Ovary (tissue), 9 donors: Measurements from ENCODE around the gene CCT2. TPM values are rescaled to one million over a fixed set of nuclear protein-coding genes. Genes with fewer than 3 reads are reported as not detected.

Experiments
- DNase-seq, 5 donors: peaks; one replicate each; pipeline ENCODE4 v3.0.0-alpha.2; 2019 to 2020
- H3K27ac ChIP-seq, 2 donors: fragments of 200-600 bp; one replicate each; pipeline versions ENCODE4 v1.5.1 to v1.8.0; 2019 to 2022
- H3K27me3 ChIP-seq: fragments of 200-600 bp; one replicate; pipeline ENCODE4 v1.8.0; 2022
- H3K36me3 ChIP-seq: fragments of 200-600 bp; sonication (generic); one replicate; pipeline ENCODE4 v1.5.1; 2019
- H3K4me1 ChIP-seq: one replicate; pipeline ENCODE4 v1.8.1; 2013; ENCODE audit warnings: mild to moderate bottlenecking, moderate library complexity; ENCODE audit not compliant: insufficient read depth
- H3K4me3 ChIP-seq: fragments of 200-600 bp; sonication (generic); one replicate; pipeline ENCODE4 v1.5.1; 2017
- H3K9me3 ChIP-seq, 2 donors: fragments of 200-600 bp in 1 of 2; sonication (generic) in 1 of 2; one replicate each; pipeline versions ENCODE4 v1.5.1 to v1.8.1; 2013 to 2019; ENCODE audit warnings: mild to moderate bottlenecking in 1 of 2, moderate library complexity in 1 of 2
- EP300 ChIP-seq: sonication (generic); formaldehyde crosslinking; IDR thresholded peaks from one replicate; pipeline ENCODE4 v1.6.1; 2017; ENCODE audit warnings: antibody characterized with exemption
- POLR2A ChIP-seq: fragments of 450-650 bp; IDR thresholded peaks from one replicate; pipeline ENCODE4 v1.6.1; 2017; ENCODE audit warnings: antibody characterized with exemption, mild to moderate bottlenecking, moderate library complexity
- WGBS, 3 donors: extraction: QIAGEN DNeasy Blood & Tissue Kit in 1 of 3; methylation state at CpG; one replicate each; pipeline versions ENCODE4 v1.1.5 to v1.1.7; 2013 to 2017; 5-methylcytosine and 5-hydroxymethylcytosine counted together
- intact Hi-C, 4 donors: fragments of 100-400 bp; cut with DNase I; formaldehyde crosslinking; loops; one replicate each; pipeline versions ENCODE4 v1.11.0 to v1.15.1; 2022 to 2023
- polyA plus RNA-seq, 2 donors: library from polyadenylated mRNA; stranded (reverse); fragments of 200-250 nt in 1 of 2; fragments of 350-450 nt in 1 of 2; fragmentation: Illumina TruSeq in 1 of 2; extraction: RNeasy Lipid Tissue Mini Kit (QIAGEN cat#74804) in 1 of 2; gene quantifications; one replicate each; pipeline ENCODE4 v1.2.3, GENCODE V29; 2013 to 2014
- total RNA-seq, 7 donors: library from RNA; depleted of rRNA in 2 of 7; stranded (reverse); fragments of >200 nt in 2 of 7; fragmentation: NEBNext Ultra II Directional in 3 of 7; extraction: Animal tissue kit (Norgen Biotek cat#: 25700) in 3 of 7; gene quantifications; one replicate each; pipeline versions ENCODE4 v1.1.0 to v1.2.4, GENCODE V29; 2016 to 2023
- TF ChIP-seq, protein P1 (sequence below), 3 donors: fragments of 450-650 bp in 2 of 3; fragments of 200-600 bp in 1 of 3; IDR thresholded peaks; one replicate each; pipeline versions ENCODE4 v1.5.1 to v1.8.0; 2016 to 2022; ENCODE audit warnings: antibody characterized with exemption in 3 of 3, mild to moderate bottlenecking in 1 of 3
- donor health status: DM: no; HTN: no; CAD: no; lungs with moderate emphysema.
- donor health status: DM: no; HTN: no; CAD: no.
- donor health status: Bipolar disorder and iron deficiency.
- donor health status: DM: yes; HTN: yes; CAD: no.
- donor health status: DM: no; HTN: no; CAD: no.
- donor health status: DM: yes; HTN: yes; CAD: no.

The CCT2 gene
- total and polyA plus RNA-seq, 9 donors: 68.1 to 141 (median 109) TPM

- Histone ChIP-seq H3K27me3 (no peaks in the 10 kb centered on the region), H3K9me3 (no peaks in the 10 kb centered on the region), H3K4me1 (no peaks in the 10 kb centered on the region), H3K36me3 (no peaks in the 10 kb centered on the region), H3K4me3 (no peak overlapping the region), H3K27ac (no peak overlapping the region)
- intact Hi-C loops: loop anchor here in 2 of 4 donors (10.0 kb wide), 2 partner anchors 114 to 194 kb away; no protein-coding TSS in a partner anchor
- DNase-seq: no peak
- no peak for TF ChIP-seq POLR2A
- TF ChIP-seq, protein P1, sequence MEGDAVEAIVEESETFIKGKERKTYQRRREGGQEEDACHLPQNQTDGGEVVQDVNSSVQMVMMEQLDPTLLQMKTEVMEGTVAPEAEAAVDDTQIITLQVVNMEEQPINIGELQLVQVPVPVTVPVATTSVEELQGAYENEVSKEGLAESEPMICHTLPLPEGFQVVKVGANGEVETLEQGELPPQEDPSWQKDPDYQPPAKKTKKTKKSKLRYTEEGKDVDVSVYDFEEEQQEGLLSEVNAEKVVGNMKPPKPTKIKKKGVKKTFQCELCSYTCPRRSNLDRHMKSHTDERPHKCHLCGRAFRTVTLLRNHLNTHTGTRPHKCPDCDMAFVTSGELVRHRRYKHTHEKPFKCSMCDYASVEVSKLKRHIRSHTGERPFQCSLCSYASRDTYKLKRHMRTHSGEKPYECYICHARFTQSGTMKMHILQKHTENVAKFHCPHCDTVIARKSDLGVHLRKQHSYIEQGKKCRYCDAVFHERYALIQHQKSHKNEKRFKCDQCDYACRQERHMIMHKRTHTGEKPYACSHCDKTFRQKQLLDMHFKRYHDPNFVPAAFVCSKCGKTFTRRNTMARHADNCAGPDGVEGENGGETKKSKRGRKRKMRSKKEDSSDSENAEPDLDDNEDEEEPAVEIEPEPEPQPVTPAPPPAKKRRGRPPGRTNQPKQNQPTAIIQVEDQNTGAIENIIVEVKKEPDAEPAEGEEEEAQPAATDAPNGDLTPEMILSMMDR (IDR thresholded peaks at IDR 0.05): no peak
- TF ChIP-seq EP300: no peak
- 77 to 80% (median 78%) methylated on average over 4 of the region's 4 CpGs for WGBS, 3 donors
These were observed 6.2 kb upstream of the CCT2 start for GRCh38 chr12:69579029-69579428.

DNA sequence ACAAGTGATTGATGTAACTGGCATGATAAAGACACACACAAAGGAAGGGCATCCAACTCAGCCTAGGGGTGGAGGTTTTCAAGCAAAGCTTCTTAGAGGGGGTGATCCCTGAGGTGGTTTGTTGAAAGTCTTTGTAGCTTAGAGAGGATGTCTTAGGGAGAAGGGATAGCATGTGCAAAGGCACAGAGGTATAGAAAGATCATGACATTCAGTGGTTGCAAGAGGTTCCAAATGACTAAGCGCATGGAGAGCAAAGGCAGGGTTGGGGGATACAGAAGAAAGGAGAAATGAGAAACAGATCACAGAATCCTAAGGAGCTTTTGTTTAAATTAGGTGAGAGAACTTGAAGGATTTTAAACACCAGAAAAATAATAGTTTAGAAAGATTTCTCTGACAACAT, 5.2 kb upstream of the CCT2 start:
- 97 to 100% (median 98%) methylated on average over 1 of the region's 1 CpG for WGBS, 3 donors
- Histone ChIP-seq H3K27ac (no peak overlapping the region), H3K36me3 (no peaks in the 10 kb centered on the region), H3K4me3 (no peak overlapping the region), H3K4me1 (no peaks in the 10 kb centered on the region), H3K27me3 (no peaks in the 10 kb centered on the region), H3K9me3 (no peaks in the 10 kb centered on the region)
- no peak for DNase-seq
- intact Hi-C loops: no loop called here
- TF ChIP-seq, protein P1 (IDR thresholded peaks at IDR 0.05): no peak
- TF ChIP-seq POLR2A (no peak), EP300 (no peak)

DNA sequence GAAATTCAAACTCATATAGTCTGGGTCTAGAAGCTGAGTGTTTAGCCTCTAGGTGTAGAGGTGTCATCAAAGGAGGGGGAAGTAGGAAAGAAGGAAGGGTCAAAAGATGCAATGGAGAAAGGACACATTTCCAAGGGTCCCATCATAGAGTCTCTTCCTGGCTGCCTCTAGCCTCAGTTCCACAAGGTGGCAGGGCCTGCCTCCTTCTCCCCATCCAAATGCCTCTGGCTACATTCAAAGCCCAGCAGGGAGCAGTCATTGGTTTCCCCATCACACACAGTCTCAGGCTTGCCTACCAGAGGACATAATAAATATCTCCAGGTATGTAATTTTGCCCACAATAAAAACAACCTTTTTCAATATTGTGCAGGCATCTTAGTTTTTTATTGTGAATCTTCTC, 2.1 kb upstream of the CCT2 start:
- intact Hi-C loops: no loop called here
- H3K4me3 ChIP-seq: no peak overlapping the region
- no peaks in the 10 kb centered on the region for H3K27me3 ChIP-seq
- no peaks in the 10 kb centered on the region for H3K9me3 ChIP-seq
- no peak overlapping the region for H3K27ac ChIP-seq
- no peak for TF ChIP-seq EP300
- TF ChIP-seq, protein P1 (IDR thresholded peaks at IDR 0.05): no peak
- TF ChIP-seq POLR2A: no peak
- H3K36me3 ChIP-seq: no peaks in the 10 kb centered on the region
- no peak for DNase-seq
- H3K4me1 ChIP-seq: peaks cover 3% of the 10 kb centered on the region

GRCh38 chr12:69588527-69588926, 3.3 kb downstream of the CCT2 start:
- H3K4me3 ChIP-seq: no peak overlapping the region
- no peaks in the 10 kb centered on the region for H3K27me3 ChIP-seq
- intact Hi-C loops: loop anchor here in 1 of 4 donors (5.0 kb wide), 1 partner anchor 236 kb away; no protein-coding TSS in a partner anchor
- TF ChIP-seq EP300 (no peak), POLR2A (no peak)
- TF ChIP-seq, protein P1 (IDR thresholded peaks at IDR 0.05): no peak
- 84 to 90% (median 88%) methylated on average over 4 of the region's 4 CpGs for WGBS, 3 donors
- H3K36me3 ChIP-seq: no peaks in the 10 kb centered on the region
- no peaks in the 10 kb centered on the region for H3K9me3 ChIP-seq
- DNase-seq: no peak
- no peak overlapping the region for H3K27ac ChIP-seq
- peaks cover 3% of the 10 kb centered on the region for H3K4me1 ChIP-seq
